ENCODE results near the gene TDRD7.

DNA sequence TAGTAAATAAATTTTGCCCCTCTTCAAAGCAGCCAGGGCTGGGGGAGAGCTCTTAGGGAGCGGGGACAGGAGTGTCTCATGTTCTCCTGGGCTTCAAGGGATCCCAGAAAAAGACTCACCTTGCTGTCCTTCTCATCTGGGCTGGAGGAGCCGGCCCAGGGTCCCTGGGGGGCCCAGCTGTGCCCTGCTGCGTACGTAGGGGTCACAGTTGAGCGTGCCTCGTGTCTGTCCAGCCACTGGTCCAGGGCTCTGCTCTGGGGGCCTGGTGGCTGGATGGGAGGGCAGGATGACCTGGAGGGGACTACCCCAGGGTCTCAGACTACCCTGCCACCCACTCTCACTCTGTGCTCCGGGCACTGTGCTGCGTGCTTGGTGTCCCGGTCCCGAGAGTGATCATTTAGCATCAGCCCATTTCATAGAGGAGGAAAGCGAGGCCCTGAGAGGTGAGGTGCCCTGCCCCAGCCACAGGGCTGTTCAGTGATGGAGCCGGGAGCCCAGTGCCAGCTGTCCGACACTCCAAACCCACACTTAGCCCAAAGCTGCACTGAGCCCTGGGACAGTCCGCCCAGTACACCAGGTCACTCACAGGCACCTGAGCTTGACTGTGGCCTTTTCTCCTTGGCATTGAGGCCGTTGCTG is 26.2 kb upstream of the TDRD7 start:
- TF ChIP-seq ZNF514 (tag by site-specific recombination; IDR thresholded peaks at IDR 0.05) (no peak), ZBTB1 (tag by site-specific recombination; IDR thresholded peaks at IDR 0.05) (no peak), TCF7L2 (IDR thresholded peaks at IDR 0.05; ENCODE audit: borderline replicate concordance, low read depth, low read length) (no peak), ZNF121 (tag by site-specific recombination; IDR thresholded peaks at IDR 0.05) (no peak), GLIS1 (tag by site-specific recombination; IDR thresholded peaks at IDR 0.05) (no peak), ZNF335 (tag by site-specific recombination; conservative IDR thresholded peaks at IDR 0.05) (no peak), ZNF133 (tag by site-specific recombination; IDR thresholded peaks at IDR 0.05) (no peak)
- TF ChIP-seq, protein P1, sequence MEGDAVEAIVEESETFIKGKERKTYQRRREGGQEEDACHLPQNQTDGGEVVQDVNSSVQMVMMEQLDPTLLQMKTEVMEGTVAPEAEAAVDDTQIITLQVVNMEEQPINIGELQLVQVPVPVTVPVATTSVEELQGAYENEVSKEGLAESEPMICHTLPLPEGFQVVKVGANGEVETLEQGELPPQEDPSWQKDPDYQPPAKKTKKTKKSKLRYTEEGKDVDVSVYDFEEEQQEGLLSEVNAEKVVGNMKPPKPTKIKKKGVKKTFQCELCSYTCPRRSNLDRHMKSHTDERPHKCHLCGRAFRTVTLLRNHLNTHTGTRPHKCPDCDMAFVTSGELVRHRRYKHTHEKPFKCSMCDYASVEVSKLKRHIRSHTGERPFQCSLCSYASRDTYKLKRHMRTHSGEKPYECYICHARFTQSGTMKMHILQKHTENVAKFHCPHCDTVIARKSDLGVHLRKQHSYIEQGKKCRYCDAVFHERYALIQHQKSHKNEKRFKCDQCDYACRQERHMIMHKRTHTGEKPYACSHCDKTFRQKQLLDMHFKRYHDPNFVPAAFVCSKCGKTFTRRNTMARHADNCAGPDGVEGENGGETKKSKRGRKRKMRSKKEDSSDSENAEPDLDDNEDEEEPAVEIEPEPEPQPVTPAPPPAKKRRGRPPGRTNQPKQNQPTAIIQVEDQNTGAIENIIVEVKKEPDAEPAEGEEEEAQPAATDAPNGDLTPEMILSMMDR (tag by site-specific recombination; IDR thresholded peaks at IDR 0.05), result no peak
- TF ChIP-seq, protein P2, sequence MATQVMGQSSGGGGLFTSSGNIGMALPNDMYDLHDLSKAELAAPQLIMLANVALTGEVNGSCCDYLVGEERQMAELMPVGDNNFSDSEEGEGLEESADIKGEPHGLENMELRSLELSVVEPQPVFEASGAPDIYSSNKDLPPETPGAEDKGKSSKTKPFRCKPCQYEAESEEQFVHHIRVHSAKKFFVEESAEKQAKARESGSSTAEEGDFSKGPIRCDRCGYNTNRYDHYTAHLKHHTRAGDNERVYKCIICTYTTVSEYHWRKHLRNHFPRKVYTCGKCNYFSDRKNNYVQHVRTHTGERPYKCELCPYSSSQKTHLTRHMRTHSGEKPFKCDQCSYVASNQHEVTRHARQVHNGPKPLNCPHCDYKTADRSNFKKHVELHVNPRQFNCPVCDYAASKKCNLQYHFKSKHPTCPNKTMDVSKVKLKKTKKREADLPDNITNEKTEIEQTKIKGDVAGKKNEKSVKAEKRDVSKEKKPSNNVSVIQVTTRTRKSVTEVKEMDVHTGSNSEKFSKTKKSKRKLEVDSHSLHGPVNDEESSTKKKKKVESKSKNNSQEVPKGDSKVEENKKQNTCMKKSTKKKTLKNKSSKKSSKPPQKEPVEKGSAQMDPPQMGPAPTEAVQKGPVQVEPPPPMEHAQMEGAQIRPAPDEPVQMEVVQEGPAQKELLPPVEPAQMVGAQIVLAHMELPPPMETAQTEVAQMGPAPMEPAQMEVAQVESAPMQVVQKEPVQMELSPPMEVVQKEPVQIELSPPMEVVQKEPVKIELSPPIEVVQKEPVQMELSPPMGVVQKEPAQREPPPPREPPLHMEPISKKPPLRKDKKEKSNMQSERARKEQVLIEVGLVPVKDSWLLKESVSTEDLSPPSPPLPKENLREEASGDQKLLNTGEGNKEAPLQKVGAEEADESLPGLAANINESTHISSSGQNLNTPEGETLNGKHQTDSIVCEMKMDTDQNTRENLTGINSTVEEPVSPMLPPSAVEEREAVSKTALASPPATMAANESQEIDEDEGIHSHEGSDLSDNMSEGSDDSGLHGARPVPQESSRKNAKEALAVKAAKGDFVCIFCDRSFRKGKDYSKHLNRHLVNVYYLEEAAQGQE (tag by site-specific recombination; IDR thresholded peaks at IDR 0.05), result no peak
- TF ChIP-seq, protein P3, sequence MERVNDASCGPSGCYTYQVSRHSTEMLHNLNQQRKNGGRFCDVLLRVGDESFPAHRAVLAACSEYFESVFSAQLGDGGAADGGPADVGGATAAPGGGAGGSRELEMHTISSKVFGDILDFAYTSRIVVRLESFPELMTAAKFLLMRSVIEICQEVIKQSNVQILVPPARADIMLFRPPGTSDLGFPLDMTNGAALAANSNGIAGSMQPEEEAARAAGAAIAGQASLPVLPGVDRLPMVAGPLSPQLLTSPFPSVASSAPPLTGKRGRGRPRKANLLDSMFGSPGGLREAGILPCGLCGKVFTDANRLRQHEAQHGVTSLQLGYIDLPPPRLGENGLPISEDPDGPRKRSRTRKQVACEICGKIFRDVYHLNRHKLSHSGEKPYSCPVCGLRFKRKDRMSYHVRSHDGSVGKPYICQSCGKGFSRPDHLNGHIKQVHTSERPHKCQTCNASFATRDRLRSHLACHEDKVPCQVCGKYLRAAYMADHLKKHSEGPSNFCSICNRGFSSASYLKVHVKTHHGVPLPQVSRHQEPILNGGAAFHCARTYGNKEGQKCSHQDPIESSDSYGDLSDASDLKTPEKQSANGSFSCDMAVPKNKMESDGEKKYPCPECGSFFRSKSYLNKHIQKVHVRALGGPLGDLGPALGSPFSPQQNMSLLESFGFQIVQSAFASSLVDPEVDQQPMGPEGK (tag by site-specific recombination; IDR thresholded peaks at IDR 0.05), result no peak
- TF ChIP-seq, protein P4, sequence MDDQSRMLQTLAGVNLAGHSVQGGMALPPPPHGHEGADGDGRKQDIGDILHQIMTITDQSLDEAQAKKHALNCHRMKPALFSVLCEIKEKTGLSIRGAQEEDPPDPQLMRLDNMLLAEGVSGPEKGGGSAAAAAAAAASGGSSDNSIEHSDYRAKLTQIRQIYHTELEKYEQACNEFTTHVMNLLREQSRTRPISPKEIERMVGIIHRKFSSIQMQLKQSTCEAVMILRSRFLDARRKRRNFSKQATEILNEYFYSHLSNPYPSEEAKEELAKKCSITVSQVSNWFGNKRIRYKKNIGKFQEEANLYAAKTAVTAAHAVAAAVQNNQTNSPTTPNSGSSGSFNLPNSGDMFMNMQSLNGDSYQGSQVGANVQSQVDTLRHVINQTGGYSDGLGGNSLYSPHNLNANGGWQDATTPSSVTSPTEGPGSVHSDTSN (CRISPR knock-in tag; IDR thresholded peaks at IDR 0.05), result no peak

Data from HEK293 (cell line).